Measurements from ENCODE around the gene TRAM2.

- TF ChIP-seq POLR2A (IDR thresholded peaks at IDR 0.05; ENCODE audit: low read depth) (no peak), CTCF (IDR thresholded peaks at IDR 0.05) (no peak), EP300 (IDR thresholded peaks at IDR 0.05) (no peak)
Observed at GRCh38 chr6:52500238-52501129, 76.4 kb downstream of the TRAM2 start.
